Stimulated activated CD8-positive, alpha-beta memory T cell treated with anti-CD3 and anti-CD28 coated beads, Interleukin-15, amount 100 ng/mL, for 4 hours (primary cell): ENCODE data around the gene GNAL.

Experiments
- DNase-seq, 2 donors: peaks; one replicate each; pipeline ENCODE4 v3.0.0-alpha.2; 2020; ENCODE audit warnings: low read depth in 2 of 2

GNAL gene

GRCh38 chr18:11808001-11808855 is 119.2 kb downstream of the GNAL start:
- no peak for DNase-seq

GRCh38 chr18:11809895-11810294 is 120.8 kb downstream of the GNAL start:
- DNase-seq = no peak

GRCh38 chr18:11810379-11810778 is 121.3 kb downstream of the GNAL start:
- no peak for DNase-seq

DNA sequence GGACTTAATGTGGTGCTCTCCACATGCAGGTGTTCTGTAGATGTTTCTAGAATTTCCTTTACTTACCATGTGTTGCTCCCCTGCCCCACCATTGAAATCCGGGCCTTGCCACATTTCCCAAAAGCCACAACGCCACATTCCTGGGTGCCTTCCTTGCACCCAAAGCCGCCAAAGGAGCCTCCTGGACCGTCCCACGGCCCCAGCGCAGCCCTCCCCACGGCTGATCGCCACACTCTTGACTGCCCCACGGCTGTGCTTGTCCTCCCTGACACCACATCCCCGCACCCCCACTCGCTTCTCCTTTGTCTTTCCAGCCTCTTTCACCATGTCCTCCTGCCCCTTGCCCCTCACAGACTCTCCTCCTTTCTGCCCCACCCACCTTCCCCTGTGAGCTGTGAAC is 121.9 kb downstream of the GNAL start:
- no peak for DNase-seq

GRCh38 chr18:11817229-11817628 is 128.2 kb downstream of the GNAL start:
- no peak for DNase-seq

- DNase-seq = no peak
Measured at GRCh38 chr18:11818486-11819203, 129.6 kb downstream of the GNAL start.

GRCh38 chr18:11819938-11820337 is 130.9 kb downstream of the GNAL start:
- DNase-seq = no peak

DNA sequence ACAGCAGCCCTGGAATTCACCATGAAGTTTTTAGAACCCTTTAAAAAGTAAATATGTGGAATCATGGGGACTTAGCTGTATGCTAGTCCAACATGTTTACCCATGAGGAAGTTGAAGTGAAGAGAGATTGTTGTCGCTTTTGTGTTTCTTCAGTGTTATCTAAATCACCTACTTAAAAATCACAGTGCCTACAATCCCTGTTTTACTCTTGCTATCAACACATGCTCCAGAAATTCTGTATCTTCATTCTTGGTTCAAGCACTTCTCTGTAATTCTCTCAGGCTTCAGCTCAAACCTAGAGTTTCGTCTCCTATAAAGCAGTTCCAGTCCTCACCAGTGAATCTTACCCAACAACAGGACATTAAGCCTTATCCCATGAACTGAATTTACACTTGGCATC is 131.6 kb downstream of the GNAL start:
- no peak for DNase-seq

GRCh38 chr18:11821208-11821607 is 132.1 kb downstream of the GNAL start:
- DNase-seq = no peak

DNA sequence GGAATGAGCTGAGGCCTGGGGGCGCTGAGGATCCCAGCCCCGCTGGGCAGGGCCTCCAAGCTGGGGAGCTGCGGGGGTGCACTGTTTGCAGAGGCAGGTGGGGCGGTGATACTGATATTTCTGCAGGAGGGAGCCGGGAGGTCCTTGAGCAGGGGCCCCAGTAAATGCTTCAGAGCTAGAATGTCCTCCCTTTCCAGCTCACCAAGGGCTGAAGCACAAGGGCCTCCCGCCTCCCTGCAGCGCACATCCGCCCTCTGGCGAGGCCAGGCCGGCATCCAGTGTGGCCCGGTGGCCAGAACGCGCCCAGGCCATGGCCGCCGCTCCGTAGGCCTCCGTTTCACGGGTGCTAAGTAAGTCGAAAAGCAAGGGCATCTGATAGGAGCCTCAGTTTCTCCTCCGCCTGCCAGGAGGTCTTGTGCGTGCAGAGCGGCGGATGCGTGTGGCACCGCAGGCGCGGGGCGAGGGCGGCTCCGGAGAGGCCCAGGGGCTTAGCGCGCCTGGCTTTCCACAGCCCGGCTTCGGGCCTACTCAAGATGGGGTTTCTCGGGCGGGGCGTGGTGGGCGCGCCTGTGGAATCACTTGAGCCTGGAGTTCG is 132.7 kb downstream of the GNAL start:
- no peak for DNase-seq

- DNase-seq = no peak
Measured at GRCh38 chr18:11823545-11823944, 134.5 kb downstream of the GNAL start.

DNA sequence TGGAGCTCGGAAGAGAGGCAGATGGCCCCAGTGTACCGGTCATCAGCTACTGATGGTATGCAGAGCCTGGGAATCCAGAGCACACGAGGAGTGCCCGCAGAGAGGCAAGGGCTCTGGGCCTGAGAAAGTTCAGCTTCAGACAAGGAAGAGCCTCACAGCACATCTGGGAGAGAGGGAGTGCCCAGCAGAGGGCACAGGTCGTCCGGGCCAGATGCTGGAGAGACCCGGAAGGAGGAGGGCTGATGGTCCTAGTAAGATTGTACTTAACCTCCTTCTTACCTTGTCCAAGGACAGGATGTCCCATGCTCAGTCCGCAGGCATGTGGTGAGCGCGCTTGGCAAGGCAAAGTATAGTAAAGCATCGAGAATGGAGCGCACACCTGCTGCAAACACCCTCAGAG is 137.8 kb downstream of the GNAL start:
- no peak for DNase-seq

- DNase-seq = no peak
Measured at GRCh38 chr18:11828786-11829432, 139.8 kb downstream of the GNAL start.

DNA sequence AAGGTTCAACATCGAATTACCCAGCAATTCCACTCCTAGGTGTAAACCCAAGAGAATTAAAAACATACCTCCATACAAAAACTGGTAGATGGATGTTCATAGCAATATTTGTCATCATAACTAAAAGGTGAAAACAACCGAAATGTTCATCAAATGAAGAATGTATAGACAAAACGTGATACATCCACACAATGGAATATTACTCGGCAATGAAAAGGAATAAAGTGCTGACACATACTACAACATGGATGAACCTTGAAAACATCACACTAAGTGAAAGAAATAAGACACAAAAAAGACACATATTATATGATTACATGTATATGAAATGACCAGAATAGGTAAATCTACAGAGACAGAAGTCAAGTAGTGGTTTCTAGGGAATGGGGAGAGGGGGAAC is 141.5 kb downstream of the GNAL start:
- DNase-seq = no peak

GRCh38 chr18:11831921-11832320 is 142.9 kb downstream of the GNAL start:
- DNase-seq = no peak

DNA sequence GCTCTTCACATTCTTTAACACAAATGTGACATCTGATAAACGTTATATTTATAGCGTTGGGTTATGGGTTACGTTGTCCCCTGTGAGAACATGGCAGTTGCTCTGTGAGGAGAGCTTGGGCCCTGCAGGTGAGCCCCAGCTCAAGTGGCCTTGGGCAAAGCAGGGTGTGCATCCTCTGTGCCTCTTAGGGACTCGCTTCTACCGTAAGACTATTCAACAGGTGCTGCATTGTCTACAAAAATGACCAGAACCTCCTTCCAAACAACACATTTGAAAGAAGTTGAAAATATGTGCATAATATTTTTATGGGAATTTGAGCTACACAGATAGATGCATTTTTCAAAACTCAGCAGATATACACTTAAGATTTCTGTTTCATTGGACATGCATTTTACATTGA is 145.7 kb downstream of the GNAL start:
- no peak for DNase-seq

DNA sequence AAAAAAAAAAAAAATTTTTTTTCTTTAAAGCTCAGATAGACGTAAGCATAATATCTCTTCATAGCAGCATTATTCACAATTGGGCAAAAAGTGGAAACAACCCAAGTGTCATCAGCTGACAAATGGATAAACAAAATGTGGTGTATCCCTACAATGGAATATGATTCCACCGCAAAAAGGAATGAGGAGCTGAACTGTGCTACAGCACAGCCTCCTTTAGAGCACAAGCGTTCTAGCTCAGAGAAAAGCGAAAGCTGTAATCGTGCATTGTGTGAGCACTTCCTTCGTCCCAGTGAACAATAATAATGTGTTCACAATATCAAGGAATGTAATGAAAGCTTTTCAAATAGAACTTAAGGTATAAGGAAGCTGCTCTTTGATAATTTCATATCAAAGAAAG is 150.5 kb downstream of the GNAL start:
- no peak for DNase-seq

DNA sequence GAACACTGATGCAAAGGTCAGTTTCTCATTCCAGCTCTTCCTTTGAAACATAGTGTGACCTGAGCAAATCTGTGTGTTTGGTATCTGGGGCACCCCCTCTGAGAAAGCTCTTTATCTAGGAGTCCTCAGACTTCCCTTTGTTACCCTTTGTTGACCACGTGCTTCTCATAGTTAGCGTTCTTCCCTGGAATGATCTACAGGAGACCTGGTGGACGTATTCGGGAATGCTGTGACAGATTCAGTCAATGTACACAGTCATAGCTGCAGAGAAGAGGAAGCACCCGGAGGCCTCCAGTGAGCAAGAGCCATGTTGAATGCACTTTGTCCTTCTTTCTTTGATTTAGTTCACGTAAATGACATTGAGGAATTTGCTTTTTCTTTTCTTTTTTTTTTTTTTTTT is 151.4 kb downstream of the GNAL start:
- DNase-seq = no peak

GRCh38 chr18:11842562-11842961 is 153.5 kb downstream of the GNAL start:
- no peak for DNase-seq

- DNase-seq = no peak
Measured at GRCh38 chr18:11844436-11844835, 155.4 kb downstream of the GNAL start.

GRCh38 chr18:11845654-11846053 is 156.6 kb downstream of the GNAL start:
- DNase-seq = no peak

DNA sequence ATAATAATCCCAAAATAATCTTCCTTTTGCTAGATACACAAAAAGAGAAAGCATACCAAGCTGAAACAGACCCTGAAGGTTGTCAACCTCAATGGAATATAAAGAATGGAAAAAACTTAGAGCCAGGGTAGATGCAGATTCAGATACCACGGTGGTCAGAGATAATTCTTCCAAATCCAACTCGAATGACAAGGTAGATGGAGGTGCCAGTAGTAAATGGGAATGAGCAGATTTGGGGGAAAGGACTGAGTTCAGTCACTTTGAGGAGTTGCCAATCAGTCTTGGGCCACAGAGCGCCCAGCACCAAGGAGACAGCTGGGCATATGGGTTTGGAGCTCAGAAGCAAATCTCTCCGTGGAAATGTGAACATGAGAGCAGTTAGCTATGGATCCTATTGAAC is 158.7 kb downstream of the GNAL start:
- DNase-seq = no peak
